GM12878 (cell line): ENCODE data around the gene OR1I1. TPM values are rescaled to one million over a fixed set of nuclear protein-coding genes. Genes with fewer than 3 reads are reported as not detected.

Source experiments
- ATAC-seq: fragments of 200-7000 bp; cut with Tn5 transposase; 3 replicates; pipeline ENCODE4 v1.9.1; 2020; ENCODE audit warnings: mild to moderate bottlenecking, moderate library complexity
- Bru-seq: library from RNA; stranded (reverse); fragments of 400-500 nt; gene quantifications from one replicate; lab custom pipeline; 2021; lab: Mats Ljungman, UMichigan
- BruChase-seq, 2 experiments: library from RNA; stranded (reverse); fragments of 400-500 nt; gene quantifications; one replicate each; lab custom pipeline; 2021; lab: Mats Ljungman, UMichigan
- BruUV-seq: library from RNA; stranded (reverse); fragments of 400-500 nt; replicated peaks from 2 replicates; lab custom pipeline; 2021; lab: Mats Ljungman, UMichigan
- CTCF ChIA-PET: fragments of 300-600 bp; sonication (Branson Sonifier 250); formaldehyde crosslinking; extraction: SDS; loops from one replicate; lab custom pipeline; 2021; ENCODE audit warnings: inconsistent platforms; lab: Yijun Ruan, JAX
- POLR2A ChIA-PET: fragments of 350-600 bp; formaldehyde crosslinking; extraction: SDS; loops from one replicate; lab custom pipeline; 2021; ENCODE audit warnings: inconsistent platforms; lab: Charles Lee
- RAD21 ChIA-PET: fragments of 300-600 bp; sonication (Branson Sonifier 250); formaldehyde crosslinking; loops from one replicate; lab custom pipeline; 2023; ENCODE audit warnings: antibody characterized with exemption; ENCODE audit not compliant: unreplicated experiment; lab: Charles Lee
- SMC1A ChIA-PET: fragments of 300-600 bp; sonication (Branson Sonifier 250); formaldehyde crosslinking; loops from one replicate; lab custom pipeline; 2023; ENCODE audit not compliant: unreplicated experiment, uncharacterized antibody; lab: Charles Lee
- DNase-seq: peaks from one replicate; pipeline ENCODE4 v3.0.0-alpha.2; 2011; ENCODE audit warnings: low read depth, low spot score
- FAIRE-seq: peaks from 3 replicates; lab custom pipeline; 2011; peaks lifted over from hg19 to GRCh38; lab: Jason Lieb, UNC
- H2AFZ ChIP-seq: 2 replicates; pipeline ENCODE4 v1.6.0; 2011; ENCODE audit warnings: low read depth, low read length, control low read depth; ENCODE audit not compliant: control insufficient read depth
- H3K27ac ChIP-seq: 2 replicates; pipeline ENCODE4 v1.5.1; 2011; ENCODE audit warnings: control low read depth; ENCODE audit not compliant: control insufficient read depth, insufficient read depth
- H3K27me3 ChIP-seq, 2 experiments: replicated peaks in 1 of 2; 2 replicates each; pipeline versions ENCODE4 v1.6.0 to v1.6.1; 2011; ENCODE audit warnings: low read length in 1 of 2; ENCODE audit not compliant: control insufficient read depth in 2 of 2, insufficient read depth in 2 of 2
- H3K36me3 ChIP-seq, 2 experiments: 2 replicates each; pipeline ENCODE4 v1.5.1; 2011; ENCODE audit warnings: low read length in 1 of 2; ENCODE audit not compliant: control insufficient read depth in 2 of 2, insufficient read depth in 2 of 2
- H3K4me1 ChIP-seq: 2 replicates; pipeline ENCODE4 v1.6.1; 2011; ENCODE audit warnings: mild to moderate bottlenecking, low read length, moderate library complexity, mixed read lengths; ENCODE audit not compliant: control insufficient read depth, insufficient read depth
- H3K4me2 ChIP-seq: 2 replicates; pipeline ENCODE4 v1.6.0; 2011; ENCODE audit warnings: control low read depth; ENCODE audit not compliant: control insufficient read depth, insufficient read depth
- H3K4me3 ChIP-seq: fragments of 200-600 bp; sonication (generic); 2 replicates; pipeline ENCODE4 v1.5.1; 2016
- H3K79me2 ChIP-seq: 2 replicates; pipeline ENCODE4 v1.6.0; 2011; ENCODE audit warnings: low read length; ENCODE audit not compliant: control insufficient read depth, insufficient read depth
- H3K9ac ChIP-seq: 2 replicates; pipeline ENCODE4 v1.8.0; 2011; ENCODE audit warnings: low read length, control low read depth, mixed read lengths; ENCODE audit not compliant: control insufficient read depth, insufficient read depth
- H3K9me3 ChIP-seq: replicated peaks from 3 replicates; pipeline ENCODE4 v1.5.1; 2011; ENCODE audit warnings: mild to moderate bottlenecking, low read length; ENCODE audit not compliant: control insufficient read depth, insufficient read depth
- H4K20me1 ChIP-seq: 2 replicates; pipeline ENCODE4 v1.6.0; 2011; ENCODE audit not compliant: control insufficient read depth, insufficient read depth
- CEBPB ChIP-seq, 2 experiments: fragments of 150-350 bp in 1 of 2; IDR thresholded peaks; 2 replicates each; pipeline ENCODE4 v1.6.1; 2012 to 2014; ENCODE audit warnings: low read depth in 2 of 2, low read length in 2 of 2, borderline replicate concordance in 1 of 2, inconsistent platforms in 1 of 2
- CEBPZ ChIP-seq: fragments of 150-350 bp; IDR thresholded peaks from 2 replicates; pipeline ENCODE4 v1.6.1; 2016; ENCODE audit warnings: low read depth, low read length
- CREM ChIP-seq: IDR thresholded peaks from 2 replicates; pipeline ENCODE4 v1.6.1; 2014; ENCODE audit warnings: antibody characterized with exemption, low read depth
- EZH2 ChIP-seq: IDR thresholded peaks from 2 replicates; pipeline ENCODE4 v1.6.1; 2012; ENCODE audit warnings: low read depth, mild to moderate bottlenecking, control low read depth, inconsistent platforms, low read length, borderline replicate concordance; ENCODE audit not compliant: control insufficient read depth
- HDGF ChIP-seq: fragments of 450-650 bp; IDR thresholded peaks from 2 replicates; pipeline ENCODE4 v1.6.1; 2016; ENCODE audit warnings: antibody characterized with exemption
- MTA3 ChIP-seq: IDR thresholded peaks from 2 replicates; pipeline ENCODE4 v1.6.1; 2012; ENCODE audit warnings: low read length, inconsistent platforms, borderline replicate concordance
- MYC ChIP-seq: IDR thresholded peaks from 2 replicates; pipeline ENCODE4 v1.6.1; 2011; ENCODE audit warnings: mild to moderate bottlenecking, low read length, moderate library complexity, inconsistent platforms; ENCODE audit not compliant: insufficient read depth, insufficient replicate concordance, insufficient read length, severe bottlenecking
- PAX8 ChIP-seq: fragments of 450-650 bp; IDR thresholded peaks from 2 replicates; pipeline ENCODE4 v1.6.1; 2017; ENCODE audit warnings: mild to moderate bottlenecking, moderate library complexity
- SKIL ChIP-seq: fragments of 450-650 bp; IDR thresholded peaks from 2 replicates; pipeline ENCODE4 v1.6.1; 2017; ENCODE audit warnings: mild to moderate bottlenecking, low read depth, inconsistent platforms; ENCODE audit not compliant: poor library complexity, severe bottlenecking
- SREBF2 ChIP-seq: IDR thresholded peaks from 2 replicates; pipeline ENCODE4 v1.6.1; 2012; ENCODE audit warnings: mild to moderate bottlenecking, low read length
- SRF ChIP-seq, 2 experiments: IDR thresholded peaks; 2 replicates each; pipeline ENCODE4 v1.6.1; 2011; ENCODE audit warnings: low read depth in 2 of 2, low read length in 2 of 2, mild to moderate bottlenecking in 1 of 2, moderate library complexity in 1 of 2
- TCF12 ChIP-seq: IDR thresholded peaks from 2 replicates; pipeline ENCODE4 v1.6.1; 2011; ENCODE audit warnings: low read depth, mild to moderate bottlenecking, low read length
- TCF3 ChIP-seq: IDR thresholded peaks from 2 replicates; pipeline ENCODE4 v1.6.1; 2012; ENCODE audit warnings: low read depth, mild to moderate bottlenecking, low read length, borderline replicate concordance; ENCODE audit not compliant: insufficient read depth
- ZNF384 ChIP-seq: IDR thresholded peaks from 2 replicates; pipeline ENCODE4 v1.6.1; 2012; ENCODE audit warnings: low read depth, mild to moderate bottlenecking, low read length, improper control_type of control experiment, borderline replicate concordance
- WGBS: methylation state at CpG from one replicate; pipeline ENCODE4 v1.1.6; 2016; ENCODE audit warnings: low lambda C conversion rate; ENCODE audit not compliant: insufficient replicate concordance, insufficient coverage; ENCODE audit errors: missing lambda C conversion rate; 5-methylcytosine and 5-hydroxymethylcytosine counted together
- in situ Hi-C: fragments of 300-500 bp; cut with MboI; formaldehyde crosslinking; loops from 9 replicates; pipeline ENCODE4 v1.14.3; 2018; ENCODE audit warnings: mixed read lengths
- intact Hi-C: fragments of 100-400 bp; cut with micrococcal nuclease; formaldehyde crosslinking; loops from one replicate; pipeline ENCODE4 v1.14.2; 2022; ENCODE audit not compliant: unreplicated experiment
- long read RNA-seq, 2 experiments: library from polyadenylated mRNA; unstranded; transcript quantifications; one replicate each; pipeline ENCODE4 v2.0.0, GENCODE V29; 2019 to 2020
- polyA minus RNA-seq, 3 experiments: library from RNA; depleted of rRNA, polyadenylated mRNA; stranded (reverse); fragments of >200 nt; gene quantifications; 2 replicates each; pipeline ENCODE4 v1.2.3, GENCODE V29; 2011
- polyA plus RNA-seq, 11 experiments: library from polyadenylated mRNA; depleted of rRNA in 4 of 11; unstranded in 6 of 11; stranded (reverse) in 5 of 11; fragments of >200 nt; fragmentation: Nextera tagmentation in 4 of 11; fragmentation: Illumina TruSeq in 1 of 11; extraction: Ambion mirVana in 4 of 11; extraction: Trizol in 1 of 11; gene quantifications; 1 replicate in 1 of 11; 2 replicates in 10 of 11; pipeline versions ENCODE4 v1.2.1 to v1.2.3, GENCODE V29; 2011 to 2016; ENCODE audit warnings: inconsistent platforms in 2 of 11, missing spikeins in 2 of 11, low read depth in 1 of 11
- total RNA-seq, 4 experiments: library from RNA; depleted of rRNA in 3 of 4; stranded (reverse); fragments of >200 nt in 3 of 4; fragmentation: Illumina TruSeq in 1 of 4; extraction: Trizol in 1 of 4; gene quantifications; 2 replicates each; pipeline versions ENCODE4 v1.2.1 to v1.2.3, GENCODE V29; 2013 to 2021

Gene OR1I1
- total RNA-seq (2013; cell fraction: nucleolus; rRNA removed) = not detected in 2 replicates
- total RNA-seq (2014; rRNA removed) (not detected in 2 replicates), total RNA-seq (2014; rRNA removed; fragmentation: Illumina TruSeq; extraction: Trizol) (not detected in 2 replicates), total RNA-seq (2021) (not detected in 2 replicates), polyA plus RNA-seq (2011; rRNA removed) (not detected in 2 replicates), polyA plus RNA-seq (2014; fragmentation: Illumina TruSeq; extraction: Trizol) (not detected in 2 replicates), polyA plus RNA-seq (2014; fragmentation: Nextera tagmentation; extraction: Ambion mirVana) (not detected), polyA plus RNA-seq (2014; rRNA removed) (not detected in 2 replicates), polyA plus RNA-seq (2016; fragmentation: Nextera tagmentation; extraction: Ambion mirVana) (not detected), polyA minus RNA-seq (2011; rRNA and poly(A)+ RNA removed) (not detected in 2 replicates), Bru-seq, nascent RNA (not detected), BruChase-seq, experiment 1, labeled RNA remaining after a 6-hour chase (not detected), BruChase-seq, experiment 2, labeled RNA remaining after a 2-hour chase (not detected)
- not detected for polyA plus RNA-seq (2011; ENCODE audit: low read depth)
- not detected in 2 replicates for polyA plus RNA-seq (2011; cell fraction: cytosol; rRNA removed)
- not detected in 2 replicates for polyA plus RNA-seq (2011; cell fraction: nucleus; rRNA removed)
- not detected in 2 replicates for polyA plus RNA-seq (2012)
- polyA minus RNA-seq (2011; cell fraction: cytosol; rRNA and poly(A)+ RNA removed) = not detected in 2 replicates
- polyA minus RNA-seq (2011; cell fraction: nucleus; rRNA and poly(A)+ RNA removed) = not detected in 2 replicates
- long read RNA-seq, experiment 1 = 0 reads
- long read RNA-seq, experiment 2 = 0 reads

GRCh38 chr19:15081911-15082310 lies at the start of gene OR1I1:
TSS of gene OR1I1 (plus strand) at chr19:15082211. CDS start at chr19:15087066, 4,855 bp downstream.
- WGBS = 26% methylated on average over 6 of the region's 6 CpGs
- H2AFZ ChIP-seq = no peak within 1 kb of the TSS
- ChIA-PET RAD21 (no interaction called here), CTCF (interaction anchor here (0.6 to 1.1 kb wide), 3 partner anchors 10 to 1440 kb away, joined by 3 to 5 read pairs (median 4); no protein-coding TSS in a partner anchor), SMC1A (no interaction called here), POLR2A (no interaction called here)
- intact Hi-C loops (no loop called here), in situ Hi-C loops (no loop called here)
- no peak within 1 kb of the TSS for H3K9ac ChIP-seq
- no TSS peak for BruUV-seq
- H3K4me1 ChIP-seq = no peaks in the 10 kb centered on the region
- ATAC-seq = no peak
- no peaks in the 10 kb centered on the region for H3K36me3 ChIP-seq
- no peaks in the 10 kb centered on the region for H3K79me2 ChIP-seq
- no peak for FAIRE-seq
- no peak within 1 kb of the TSS for H3K4me2 ChIP-seq
- H3K9me3 ChIP-seq = no peaks in the 10 kb centered on the region
- no peak within 1 kb of the TSS for H3K4me3 ChIP-seq
- H3K27ac ChIP-seq = no peak within 1 kb of the TSS
- no peak for DNase-seq
- no peaks in the 10 kb centered on the region for H4K20me1 ChIP-seq
- peaks cover 0 to 3% of the 10 kb centered on the region in 2 experiments; a peak in 1 of 4 replicates for H3K27me3 ChIP-seq
- TF ChIP-seq TCF3 (no peak), PAX8 (no peak), SKIL (no peak), HDGF (no peak), MTA3 (no peak), TCF12 (no peak), SREBF2 (no peak), CEBPZ (no peak), CEBPB (IDR thresholded peaks at IDR 0.05; ENCODE audit: borderline replicate concordance in 1 of 2, low read depth in 2 of 2, low read length in 2 of 2) (no peak), EZH2 (no peak), ZNF384 (no peak), SRF (IDR thresholded peaks at IDR 0.05; ENCODE audit: low read depth in 2 of 2, low read length in 2 of 2) (no peak), MYC (no peak), CREM (no peak)
